ENCODE results near the gene LPGAT1.

- TF ChIP-seq CTCF (IDR thresholded peaks at IDR 0.05) (no peak), POLR2A (IDR thresholded peaks at IDR 0.05) (no peak)
These were observed 39.6 kb upstream of the LPGAT1 start for GRCh38 chr1:211870156-211870555.
